K562 (cell line): Measurements from ENCODE around the gene NECAB3. TPM values are rescaled to one million over a fixed set of nuclear protein-coding genes. Genes with fewer than 3 reads are reported as not detected.

Experiments
- ATF7 ChIP-seq: fragments of 450-650 bp; IDR thresholded peaks from 2 replicates; pipeline ENCODE4 v1.7.1; 2014; ENCODE audit warnings: mild to moderate bottlenecking, moderate library complexity
- DDX20 ChIP-seq: fragments of 450-650 bp; IDR thresholded peaks from 2 replicates; pipeline ENCODE4 v1.6.1; 2016; ENCODE audit warnings: missing genetic modification characterization, low read depth, mild to moderate bottlenecking, missing compliant biosample characterization, moderate library complexity
- E2F1 ChIP-seq: sonication (generic); formaldehyde crosslinking; IDR thresholded peaks from 2 replicates; pipeline ENCODE4 v1.8.1; 2023; ENCODE audit warnings: mild to moderate bottlenecking, missing genetic modification reagents, moderate library complexity
- E2F6 ChIP-seq, 2 experiments: IDR thresholded peaks; 2 replicates each; pipeline ENCODE4 v1.6.1; 2011; ENCODE audit warnings: borderline replicate concordance in 1 of 2, control low read depth in 1 of 2, low read depth in 1 of 2, low read length in 1 of 2, mild to moderate bottlenecking in 1 of 2, mixed read lengths in 1 of 2, moderate library complexity in 1 of 2; ENCODE audit not compliant: insufficient read depth in 1 of 2, insufficient read length in 1 of 2, poor library complexity in 1 of 2, severe bottlenecking in 1 of 2; ENCODE audit errors: extremely low read depth in 1 of 2
- FOXJ3 ChIP-seq: sonication (generic); formaldehyde crosslinking; IDR thresholded peaks from 2 replicates; pipeline ENCODE4 v1.4.0; 2020; ENCODE audit warnings: mild to moderate bottlenecking, missing genetic modification reagents
- FOXK1 ChIP-seq: sonication (generic); formaldehyde crosslinking; IDR thresholded peaks from 2 replicates; pipeline ENCODE4 v1.8.0; 2022; ENCODE audit warnings: missing genetic modification reagents, mild to moderate bottlenecking, borderline replicate concordance
- HDAC3 ChIP-seq: fragments of 450-650 bp; IDR thresholded peaks from 2 replicates; pipeline ENCODE4 v1.6.1; 2018; ENCODE audit warnings: borderline replicate concordance, mild to moderate bottlenecking, moderate library complexity; ENCODE audit not compliant: partially characterized antibody
- KDM2B ChIP-seq: fragments of 250-450 bp; sonication (Bioruptor Pico); IDR thresholded peaks from 2 replicates; pipeline ENCODE4 v1.8.0; 2021; ENCODE audit warnings: mild to moderate bottlenecking, moderate library complexity
- PCBP2 ChIP-seq: fragments of 200-400 bp; formaldehyde crosslinking; IDR thresholded peaks from 2 replicates; pipeline ENCODE4 v1.6.1; 2018; ENCODE audit warnings: low read length, low read depth, mild to moderate bottlenecking, moderate library complexity; ENCODE audit not compliant: poor library complexity, severe bottlenecking
- PHF8 ChIP-seq: fragments of 200-600 bp; sonication (generic); IDR thresholded peaks from 2 replicates; pipeline ENCODE4 v1.6.1; 2012; ENCODE audit warnings: mixed run types, mild to moderate bottlenecking, inconsistent platforms, low read length, moderate library complexity, borderline replicate concordance
- POLR2B ChIP-seq: fragments of 450-650 bp; IDR thresholded peaks from 2 replicates; pipeline ENCODE4 v1.6.1; 2018; ENCODE audit warnings: low read depth; ENCODE audit not compliant: partially characterized antibody
- RAD51 ChIP-seq: fragments of 450-650 bp; IDR thresholded peaks from 2 replicates; pipeline ENCODE4 v1.7.1; 2016; ENCODE audit warnings: low read depth, mild to moderate bottlenecking, borderline replicate concordance
- SNAPC5 ChIP-seq: fragments of 250-450 bp; sonication (Bioruptor Pico); IDR thresholded peaks from 2 replicates; pipeline ENCODE4 v1.8.0; 2021; ENCODE audit warnings: moderate library complexity, mild to moderate bottlenecking, inconsistent platforms
- STAT5A ChIP-seq: IDR thresholded peaks from 2 replicates; pipeline ENCODE4 v1.6.1; 2012; ENCODE audit warnings: low read length, inconsistent platforms, borderline replicate concordance
- TBL1XR1 ChIP-seq, 2 experiments: IDR thresholded peaks; 2 replicates each; pipeline ENCODE4 v1.6.1; 2012; ENCODE audit warnings: improper control_type of control experiment in 2 of 2, low read length in 2 of 2, mild to moderate bottlenecking in 1 of 2
- ZBTB43 ChIP-seq: sonication (generic); formaldehyde crosslinking; IDR thresholded peaks from 2 replicates; pipeline ENCODE4 v1.8.0; 2023; ENCODE audit warnings: mild to moderate bottlenecking, missing genetic modification reagents
- ZNF121 ChIP-seq: sonication (generic); formaldehyde crosslinking; conservative IDR thresholded peaks from 2 replicates; pipeline ENCODE4 v1.8.0; 2022; ENCODE audit warnings: missing genetic modification reagents
- ZNF324 ChIP-seq: fragments of 250-450 bp; sonication (Bioruptor Pico); IDR thresholded peaks from 2 replicates; pipeline ENCODE4 v1.4.0; 2020; ENCODE audit warnings: mild to moderate bottlenecking
- ZNF436 ChIP-seq: fragments of 250-450, 450-650 bp; sonication (Bioruptor Pico); formaldehyde crosslinking; IDR thresholded peaks from 2 replicates; pipeline ENCODE4 v1.7.0; 2020; ENCODE audit warnings: mild to moderate bottlenecking
- ZNF561 ChIP-seq: fragments of 450-650 bp; formaldehyde crosslinking; conservative IDR thresholded peaks from 2 replicates; pipeline ENCODE4 v1.4.0; 2020; ENCODE audit warnings: mild to moderate bottlenecking, moderate library complexity
- ZNF586 ChIP-seq: fragments of 450-650 bp; formaldehyde crosslinking; conservative IDR thresholded peaks from 2 replicates; pipeline ENCODE4 v1.4.0; 2020; ENCODE audit warnings: mild to moderate bottlenecking, moderate library complexity
- ZNF717 ChIP-seq: fragments of 250-450 bp; sonication (Bioruptor Pico); IDR thresholded peaks from 2 replicates; pipeline ENCODE4 v1.5.0; 2021
- polyA plus RNA-seq, 8 experiments: library from polyadenylated mRNA; depleted of rRNA in 4 of 8; stranded (reverse) in 5 of 8; unstranded in 3 of 8; fragments of >200 nt; fragmentation: Nextera tagmentation in 2 of 8; fragmentation: Illumina TruSeq in 1 of 8; extraction: Ambion mirVana in 2 of 8; extraction: Trizol in 1 of 8; gene quantifications; 2 replicates each; pipeline versions ENCODE4 v1.2.1 to v1.2.3, GENCODE V29; 2011 to 2014; ENCODE audit warnings: inconsistent platforms in 1 of 8, missing spikeins in 1 of 8
- total RNA-seq, 7 experiments: library from RNA; depleted of rRNA in 6 of 7; stranded (reverse); fragments of >200 nt in 6 of 7; fragmentation: Illumina TruSeq in 2 of 7; extraction: Trizol in 2 of 7; gene quantifications; 2 replicates each; pipeline versions ENCODE4 v1.2.1 to v1.2.3, GENCODE V29; 2011 to 2021; ENCODE audit warnings: low replicate concordance in 1 of 7

Gene NECAB3
- total and polyA plus RNA-seq, 9 of the 15 experiments (the other 6 are each of a cell fraction or from before 2014, with no cell fraction given): 0.94 to 63.3 (median 31.5) TPM

- TF ChIP-seq DDX20 (no peak), POLR2B (peak; percentile 18), ZNF717 (CRISPR knock-in tag) (no peak), ATF7 (peak; percentile 66), ZBTB43 (CRISPR knock-in tag) (no peak), PCBP2 (no peak), E2F6 (IDR thresholded peaks at IDR 0.05; ENCODE audit: borderline replicate concordance in 1 of 2, extremely low read depth in 1 of 2, insufficient read depth in 1 of 2, insufficient read length in 1 of 2, low read depth in 1 of 2, low read length in 1 of 2, poor library complexity in 1 of 2, severe bottlenecking in 1 of 2) (peak in 1 of 2 experiments; percentile 39), ZNF586 (CRISPR knock-in tag) (no peak), E2F1 (CRISPR knock-in tag) (no peak; the same call in 1 of the 2 replicates), ZNF561 (no peak), ZNF324 (CRISPR knock-in tag) (no peak), RAD51 (peak; percentile 56; the same call in 1 of the 2 replicates), ZNF436 (CRISPR knock-in tag) (no peak), FOXJ3 (CRISPR knock-in tag) (no peak), ZNF121 (peak; percentile 88), PHF8 (peak; percentile 87; the same call in 1 of the 2 replicates), FOXK1 (CRISPR knock-in tag) (0 out of 2 replicates have a peak, but pooled peaks have one; percentile 64), HDAC3 (no peak), STAT5A (no peak), TBL1XR1 (IDR thresholded peaks at IDR 0.05; ENCODE audit: low read length in 2 of 2) (0 out of 4 replicates have a peak, but pooled peaks of 1 of the 2 experiments have one; percentile 9), KDM2B (CRISPR knock-in tag) (0 out of 2 replicates have a peak, but pooled peaks have one; percentile 47), SNAPC5 (CRISPR knock-in tag) (no peak)
Measured at GRCh38 chr20:33719989-33720709, 45.9 kb upstream of the NECAB3 start, which contains the start of gene PXMP4 (continued).
